HepG2 (cell line): ENCODE data around the gene CYSRT1. TPM values are rescaled to one million over a fixed set of nuclear protein-coding genes. Genes with fewer than 3 reads are reported as not detected.

Source experiments
- BRD4 ChIP-seq: sonication (generic); formaldehyde crosslinking; IDR thresholded peaks from 2 replicates; pipeline ENCODE4 v1.4.0; 2020; ENCODE audit warnings: missing genetic modification reagents
- DR1 ChIP-seq: sonication (generic); formaldehyde crosslinking; IDR thresholded peaks from 2 replicates; pipeline ENCODE4 v1.8.0; 2021; ENCODE audit warnings: mild to moderate bottlenecking, missing genetic modification reagents, inconsistent platforms
- FOSL1 ChIP-seq: sonication (generic); formaldehyde crosslinking; IDR thresholded peaks from 2 replicates; pipeline ENCODE4 v1.9.0; 2021; ENCODE audit warnings: missing genetic modification reagents, borderline replicate concordance
- FOXC1 ChIP-seq: sonication (generic); formaldehyde crosslinking; IDR thresholded peaks from 2 replicates; pipeline ENCODE4 v1.8.0; 2022; ENCODE audit warnings: mild to moderate bottlenecking, missing genetic modification reagents, borderline replicate concordance
- GABPB1 ChIP-seq: IDR thresholded peaks from 2 replicates; pipeline ENCODE4 v1.6.1; 2016; ENCODE audit warnings: mild to moderate bottlenecking, missing genetic modification reagents, moderate library complexity, missing compliant biosample characterization
- HCFC1 ChIP-seq: fragments of 150-350 bp; IDR thresholded peaks from 2 replicates; pipeline ENCODE4 v1.6.1; 2014; ENCODE audit warnings: low read depth, low read length
- HMG20B ChIP-seq: conservative IDR thresholded peaks from 2 replicates; pipeline ENCODE4 v1.6.1; 2016; ENCODE audit warnings: missing genetic modification reagents, missing compliant biosample characterization
- HNF4A ChIP-seq: sonication (generic); formaldehyde crosslinking; IDR thresholded peaks from 2 replicates; pipeline ENCODE4 v1.4.0; 2020; ENCODE audit warnings: missing genetic modification reagents
- HNF4G ChIP-seq, 2 experiments: sonication (generic) in 1 of 2; formaldehyde crosslinking in 1 of 2; IDR thresholded peaks; 2 replicates each; pipeline versions ENCODE4 v1.4.0 to v1.6.1; 2011 to 2020; ENCODE audit warnings: borderline replicate concordance in 2 of 2, low read depth in 2 of 2, mild to moderate bottlenecking in 2 of 2, low read length in 1 of 2, missing genetic modification reagents in 1 of 2, moderate library complexity in 1 of 2
- HOXA3 ChIP-seq: sonication (generic); formaldehyde crosslinking; IDR thresholded peaks from 2 replicates; pipeline ENCODE4 v1.5.0; 2020; ENCODE audit warnings: missing genetic modification reagents
- IKZF4 ChIP-seq: sonication (generic); formaldehyde crosslinking; IDR thresholded peaks from 2 replicates; pipeline ENCODE4 v1.5.1; 2020; ENCODE audit warnings: borderline replicate concordance, mild to moderate bottlenecking, low read depth, missing genetic modification reagents; ENCODE audit errors: not compliant biosample characterization
- KMT2A ChIP-seq: sonication (generic); formaldehyde crosslinking; IDR thresholded peaks from 2 replicates; pipeline ENCODE4 v1.4.0; 2020; ENCODE audit warnings: missing genetic modification reagents
- MYC ChIP-seq: sonication (generic); formaldehyde crosslinking; IDR thresholded peaks from 2 replicates; pipeline ENCODE4 v1.9.0; 2021; ENCODE audit warnings: missing genetic modification reagents, borderline replicate concordance
- NFKB2 ChIP-seq: sonication (generic); formaldehyde crosslinking; IDR thresholded peaks from 2 replicates; pipeline ENCODE4 v1.4.0; 2020; ENCODE audit warnings: missing genetic modification reagents, borderline replicate concordance
- SRY ChIP-seq: sonication (generic); formaldehyde crosslinking; IDR thresholded peaks from 2 replicates; pipeline ENCODE4 v1.8.0; 2022; ENCODE audit warnings: mild to moderate bottlenecking, missing genetic modification reagents
- UBTF ChIP-seq: sonication (generic); formaldehyde crosslinking; IDR thresholded peaks from 2 replicates; pipeline ENCODE4 v1.4.0; 2020; ENCODE audit warnings: mild to moderate bottlenecking, missing genetic modification reagents
- ZBTB7A ChIP-seq: sonication (generic); formaldehyde crosslinking; IDR thresholded peaks from 2 replicates; pipeline ENCODE4 v1.8.0; 2022; ENCODE audit warnings: mild to moderate bottlenecking, missing genetic modification reagents
- ZC3H13 ChIP-seq: sonication (generic); formaldehyde crosslinking; IDR thresholded peaks from 2 replicates; pipeline ENCODE4 v1.8.1; 2023; ENCODE audit warnings: mild to moderate bottlenecking, missing genetic modification reagents, moderate library complexity
- ZNF263 ChIP-seq: sonication (generic); formaldehyde crosslinking; IDR thresholded peaks from 2 replicates; pipeline ENCODE4 v1.4.0; 2020; ENCODE audit warnings: missing genetic modification reagents
- ZNF343 ChIP-seq: sonication (generic); formaldehyde crosslinking; IDR thresholded peaks from 2 replicates; pipeline ENCODE4 v1.4.0; 2020; ENCODE audit warnings: mild to moderate bottlenecking, missing genetic modification reagents
- ZNF574 ChIP-seq: sonication (generic); formaldehyde crosslinking; IDR thresholded peaks from 2 replicates; pipeline ENCODE4 v1.4.0; 2020; ENCODE audit warnings: missing genetic modification reagents
- ZNF629 ChIP-seq: sonication (generic); formaldehyde crosslinking; conservative IDR thresholded peaks from 2 replicates; pipeline ENCODE4 v1.5.0; 2020; ENCODE audit warnings: missing genetic modification reagents
- ZNF777 ChIP-seq: sonication (generic); formaldehyde crosslinking; IDR thresholded peaks from 2 replicates; pipeline ENCODE4 v1.4.0; 2020; ENCODE audit warnings: missing genetic modification reagents
- ZSCAN25 ChIP-seq: sonication (generic); formaldehyde crosslinking; IDR thresholded peaks from 2 replicates; pipeline ENCODE4 v1.8.0; 2022; ENCODE audit warnings: mild to moderate bottlenecking, missing genetic modification reagents
- polyA plus RNA-seq, 8 experiments: library from polyadenylated mRNA; depleted of rRNA in 3 of 8; stranded (reverse) in 7 of 8; unstranded in 1 of 8; fragments of >200 nt; fragmentation: Illumina TruSeq in 4 of 8; extraction: Trizol in 4 of 8; gene quantifications; 2 replicates each; pipeline versions ENCODE4 v1.2.1 to v1.2.3, GENCODE V29; 2011 to 2016; ENCODE audit warnings: low read depth in 4 of 8, missing spikeins in 1 of 8, mixed read lengths in 1 of 8; ENCODE audit not compliant: insufficient read depth in 1 of 8
- total RNA-seq, 5 experiments: library from RNA; depleted of rRNA; stranded (reverse); fragments of >200 nt; fragmentation: Illumina TruSeq; extraction: Trizol; gene quantifications; 2 replicates each; pipeline ENCODE4 v1.2.3, GENCODE V29; 2016; ENCODE audit warnings: low read depth in 1 of 5

CYSRT1 gene
- total and polyA plus RNA-seq, 2 of the 13 experiments (the other 11 are each of a cell fraction or from before 2014, with no cell fraction given) = 1.5 to 2.1 TPM

GRCh38 chr9:137234055-137234697 is 9.2 kb downstream of the CYSRT1 start (continued):
- TF ChIP-seq ZNF574 (peak; percentile 47; the same call in 1 of the 2 replicates), BRD4 (CRISPR knock-in tag) (0 out of 2 replicates have a peak, but pooled peaks have one; percentile 55), UBTF (CRISPR knock-in tag) (peak; percentile 59; the same call in 1 of the 2 replicates), FOSL1 (CRISPR knock-in tag) (no peak), ZNF343 (CRISPR knock-in tag) (no peak), FOXC1 (CRISPR knock-in tag) (0 out of 2 replicates have a peak, but pooled peaks have one; percentile 27), HOXA3 (0 out of 2 replicates have a peak, but pooled peaks have one; percentile 46), HNF4G (IDR thresholded peaks at IDR 0.05; ENCODE audit: borderline replicate concordance, low read depth, low read length) (no peak), HNF4G (CRISPR knock-in tag; IDR thresholded peaks at IDR 0.05; ENCODE audit: borderline replicate concordance, low read depth) (no peak), ZNF629 (CRISPR knock-in tag) (0 out of 2 replicates have a peak, but pooled peaks have one; percentile 14), HCFC1 (no peak), GABPB1 (peak; percentile 52; the same call in 1 of the 2 replicates), HMG20B (CRISPR knock-in tag) (no peak), ZBTB7A (CRISPR knock-in tag) (0 out of 2 replicates have a peak, but pooled peaks have one; percentile 26), SRY (CRISPR knock-in tag) (0 out of 2 replicates have a peak, but pooled peaks have one; percentile 25), ZC3H13 (CRISPR knock-in tag) (peak; percentile 76), HNF4A (peak; percentile 52), ZNF263 (0 out of 2 replicates have a peak, but pooled peaks have one; percentile 31), KMT2A (CRISPR knock-in tag) (0 out of 2 replicates have a peak, but pooled peaks have one; percentile 14), MYC (CRISPR knock-in tag) (peak; percentile 50; the same call in 1 of the 2 replicates), DR1 (CRISPR knock-in tag) (no peak), NFKB2 (0 out of 2 replicates have a peak, but pooled peaks have one; percentile 25), ZNF777 (peak; percentile 70), ZSCAN25 (CRISPR knock-in tag) (0 out of 2 replicates have a peak, but pooled peaks have one; percentile 59), IKZF4 (peak; percentile 58)
